ENCODE measurements around the gene RGS17.

RGS17 gene

DNA sequence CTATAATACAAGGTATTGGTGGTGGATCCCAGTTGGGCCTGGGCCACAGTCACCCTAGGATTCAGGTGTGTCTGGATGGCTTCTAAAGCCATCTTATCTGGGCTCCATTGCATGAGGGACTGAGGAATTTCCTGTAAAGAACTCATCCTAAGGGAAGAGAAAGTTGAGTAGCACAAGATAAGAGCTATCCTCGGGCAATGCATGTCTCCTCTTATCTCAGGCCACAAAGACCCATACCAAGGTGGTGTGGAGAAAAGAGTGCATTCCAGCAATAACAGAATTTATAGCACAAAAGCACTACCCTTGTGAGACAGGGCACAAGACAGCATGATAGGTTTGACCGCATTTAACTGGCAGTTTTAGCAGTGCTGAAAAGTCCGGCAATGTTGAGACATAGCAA lies 114.2 kb downstream of the RGS17 start:
- Histone ChIP-seq H3K18ac (ENCODE audit: low read length) (no peak overlapping the region), H4K8ac (ENCODE audit: low read depth, low read length) (no peak overlapping the region), H3K14ac (ENCODE audit: low read length) (no peak overlapping the region), H2BK120ac (ENCODE audit: insufficient read depth, low read length, poor library complexity) (no peak overlapping the region), H2AK5ac (ENCODE audit: low read length) (no peak overlapping the region), H3K27me3 (ENCODE audit: insufficient read depth, low read length) (no peaks in the 10 kb centered on the region), H3K79me1 (ENCODE audit: low read length) (no peaks in the 10 kb centered on the region), H2AFZ (ENCODE audit: insufficient read depth, low read length, poor library complexity) (no peak overlapping the region), H2BK12ac (ENCODE audit: low read length) (no peak overlapping the region), H3K4me1 (ENCODE audit: control insufficient read depth in 1 of 2, insufficient read depth in 2 of 2, low read length in 2 of 2) (peaks cover 0 to 6% of the 10 kb centered on the region in 2 experiments), H4K91ac (ENCODE audit: low read depth, low read length) (no peak overlapping the region), H3K36me3 (ENCODE audit: control insufficient read depth in 1 of 2, insufficient read depth in 2 of 2, low read length in 2 of 2) (no peaks in the 10 kb centered on the region), H3K4me2 (ENCODE audit: low read length) (peak overlapping the region; percentile 35), H3K9ac (ENCODE audit: low read length) (no peak overlapping the region), H3K79me2 (ENCODE audit: control insufficient read depth, insufficient read depth, low read length, poor library complexity) (no peaks in the 10 kb centered on the region), H3K23ac (ENCODE audit: low read length) (no peak overlapping the region), H3K9me3 (ENCODE audit: insufficient read depth, low read depth, low read length) (no peaks in the 10 kb centered on the region), H3K27ac (ENCODE audit: low read depth, low read length) (peak overlapping the region; percentile 25), H4K12ac (ENCODE audit: low read depth, low read length) (no peak overlapping the region), H3K4me3 (ENCODE audit: low read depth, low read length) (no peak overlapping the region), H2BK5ac (ENCODE audit: low read depth, low read length, poor library complexity) (no peak overlapping the region), H3K4ac (ENCODE audit: low read depth, low read length) (no peak overlapping the region)
- no CpG with 5 or more reads among the region's 3 CpGs for WGBS (ENCODE audit: extremely low coverage, insufficient coverage, insufficient read length)
- DNase-seq = peak; percentile 60 to 84

- Histone ChIP-seq H3K27me3 (ENCODE audit: insufficient read depth, low read length) (no peaks in the 10 kb centered on the region), H3K79me1 (ENCODE audit: low read length) (no peaks in the 10 kb centered on the region), H3K27ac (ENCODE audit: low read depth, low read length) (no peak overlapping the region), H4K91ac (ENCODE audit: low read depth, low read length) (no peak overlapping the region), H4K8ac (ENCODE audit: low read depth, low read length) (no peak overlapping the region), H3K23ac (ENCODE audit: low read length) (no peak overlapping the region), H3K4me3 (ENCODE audit: low read depth, low read length) (no peak overlapping the region), H3K4me1 (ENCODE audit: control insufficient read depth in 1 of 2, insufficient read depth in 2 of 2, low read length in 2 of 2) (peaks cover 0 to 6% of the 10 kb centered on the region in 2 experiments), H3K9me3 (ENCODE audit: insufficient read depth, low read depth, low read length) (no peaks in the 10 kb centered on the region), H3K9ac (ENCODE audit: low read length) (no peak overlapping the region), H3K79me2 (ENCODE audit: control insufficient read depth, insufficient read depth, low read length, poor library complexity) (no peaks in the 10 kb centered on the region), H2BK120ac (ENCODE audit: insufficient read depth, low read length, poor library complexity) (no peak overlapping the region), H3K4ac (ENCODE audit: low read depth, low read length) (no peak overlapping the region), H3K36me3 (ENCODE audit: control insufficient read depth in 1 of 2, insufficient read depth in 2 of 2, low read length in 2 of 2) (no peaks in the 10 kb centered on the region), H4K12ac (ENCODE audit: low read depth, low read length) (no peak overlapping the region), H3K14ac (ENCODE audit: low read length) (no peak overlapping the region), H2BK5ac (ENCODE audit: low read depth, low read length, poor library complexity) (no peak overlapping the region), H3K18ac (ENCODE audit: low read length) (no peak overlapping the region), H3K4me2 (ENCODE audit: low read length) (no peak overlapping the region), H2BK12ac (ENCODE audit: low read length) (no peak overlapping the region), H2AK5ac (ENCODE audit: low read length) (no peak overlapping the region), H2AFZ (ENCODE audit: insufficient read depth, low read length, poor library complexity) (no peak overlapping the region)
- peak in 1 of 2 donors; percentile 7 for DNase-seq
- WGBS (ENCODE audit: extremely low coverage, insufficient coverage, insufficient read length) = no CpG with 5 or more reads among the region's 4 CpGs
Observed at GRCh38 chr6:153015094-153015640, 115.9 kb downstream of the RGS17 start.

GRCh38 chr6:153013438-153013837 lies 117.6 kb downstream of the RGS17 start:
- no peak overlapping the region for H3K4me2 ChIP-seq (ENCODE audit: low read length)
- H3K23ac ChIP-seq (ENCODE audit: low read length) = no peak overlapping the region
- H3K27ac ChIP-seq (ENCODE audit: low read depth, low read length) = no peak overlapping the region
- H3K4me3 ChIP-seq (ENCODE audit: low read depth, low read length) = no peak overlapping the region
- H2BK120ac ChIP-seq (ENCODE audit: insufficient read depth, low read length, poor library complexity) = no peak overlapping the region
- no peak overlapping the region for H4K8ac ChIP-seq (ENCODE audit: low read depth, low read length)
- H3K9me3 ChIP-seq (ENCODE audit: insufficient read depth, low read depth, low read length) = no peaks in the 10 kb centered on the region
- no peak overlapping the region for H2AFZ ChIP-seq (ENCODE audit: insufficient read depth, low read length, poor library complexity)
- no peak overlapping the region for H3K14ac ChIP-seq (ENCODE audit: low read length)
- H3K79me1 ChIP-seq (ENCODE audit: low read length) = no peaks in the 10 kb centered on the region
- no peaks in the 10 kb centered on the region for H3K27me3 ChIP-seq (ENCODE audit: insufficient read depth, low read length)
- no peaks in the 10 kb centered on the region for H3K79me2 ChIP-seq (ENCODE audit: control insufficient read depth, insufficient read depth, low read length, poor library complexity)
- no CpG with 5 or more reads among the region's 2 CpGs for WGBS (ENCODE audit: extremely low coverage, insufficient coverage, insufficient read length)
- H3K9ac ChIP-seq (ENCODE audit: low read length) = no peak overlapping the region
- no peak overlapping the region for H2BK12ac ChIP-seq (ENCODE audit: low read length)
- H2BK5ac ChIP-seq (ENCODE audit: low read depth, low read length, poor library complexity) = no peak overlapping the region
- no peak overlapping the region for H4K12ac ChIP-seq (ENCODE audit: low read depth, low read length)
- no peak for DNase-seq
- H3K4me1 ChIP-seq (ENCODE audit: control insufficient read depth in 1 of 2, insufficient read depth in 2 of 2, low read length in 2 of 2) = peaks cover 0 to 6% of the 10 kb centered on the region in 2 experiments
- H4K91ac ChIP-seq (ENCODE audit: low read depth, low read length) = no peak overlapping the region
- H3K36me3 ChIP-seq (ENCODE audit: control insufficient read depth in 1 of 2, insufficient read depth in 2 of 2, low read length in 2 of 2) = no peaks in the 10 kb centered on the region
- no peak overlapping the region for H2AK5ac ChIP-seq (ENCODE audit: low read length)
- H3K4ac ChIP-seq (ENCODE audit: low read depth, low read length) = no peak overlapping the region
- no peak overlapping the region for H3K18ac ChIP-seq (ENCODE audit: low read length)

- H3K18ac ChIP-seq (ENCODE audit: low read length) = no peak overlapping the region
- no peak overlapping the region for H4K12ac ChIP-seq (ENCODE audit: low read depth, low read length)
- H4K8ac ChIP-seq (ENCODE audit: low read depth, low read length) = no peak overlapping the region
- no peak overlapping the region for H2BK12ac ChIP-seq (ENCODE audit: low read length)
- H3K9me3 ChIP-seq (ENCODE audit: insufficient read depth, low read depth, low read length) = no peaks in the 10 kb centered on the region
- no peak overlapping the region for H2BK120ac ChIP-seq (ENCODE audit: insufficient read depth, low read length, poor library complexity)
- H3K4me2 ChIP-seq (ENCODE audit: low read length) = no peak overlapping the region
- no peak overlapping the region for H3K4me3 ChIP-seq (ENCODE audit: low read depth, low read length)
- H3K36me3 ChIP-seq (ENCODE audit: control insufficient read depth in 1 of 2, insufficient read depth in 2 of 2, low read length in 2 of 2) = no peaks in the 10 kb centered on the region
- no peaks in the 10 kb centered on the region for H3K27me3 ChIP-seq (ENCODE audit: insufficient read depth, low read length)
- no peak overlapping the region for H3K14ac ChIP-seq (ENCODE audit: low read length)
- no peak overlapping the region for H2AFZ ChIP-seq (ENCODE audit: insufficient read depth, low read length, poor library complexity)
- no peak overlapping the region for H2AK5ac ChIP-seq (ENCODE audit: low read length)
- no peak overlapping the region for H3K27ac ChIP-seq (ENCODE audit: low read depth, low read length)
- H3K9ac ChIP-seq (ENCODE audit: low read length) = no peak overlapping the region
- no peaks in the 10 kb centered on the region for H3K79me2 ChIP-seq (ENCODE audit: control insufficient read depth, insufficient read depth, low read length, poor library complexity)
- no peak overlapping the region for H3K4ac ChIP-seq (ENCODE audit: low read depth, low read length)
- H3K4me1 ChIP-seq (ENCODE audit: control insufficient read depth in 1 of 2, insufficient read depth in 2 of 2, low read length in 2 of 2) = peaks cover 0 to 6% of the 10 kb centered on the region in 2 experiments
- WGBS (ENCODE audit: extremely low coverage, insufficient coverage, insufficient read length) = no CpG with 5 or more reads among the region's 6 CpGs
- H3K23ac ChIP-seq (ENCODE audit: low read length) = no peak overlapping the region
- no peaks in the 10 kb centered on the region for H3K79me1 ChIP-seq (ENCODE audit: low read length)
- DNase-seq = no peak
- no peak overlapping the region for H2BK5ac ChIP-seq (ENCODE audit: low read depth, low read length, poor library complexity)
- H4K91ac ChIP-seq (ENCODE audit: low read depth, low read length) = no peak overlapping the region
Observed at GRCh38 chr6:153012856-153013255, 118.2 kb downstream of the RGS17 start.
